ENCODE measurements around the gene DMD.

GRCh38 chrX:31547816-31548215 lies 1663.5 kb downstream of the DMD start:
- TF ChIP-seq REST (IDR thresholded peaks at IDR 0.05; ENCODE audit: insufficient read depth in 1 of 2, low read depth in 2 of 2, low read length in 2 of 2) (no peak), TAF1 (IDR thresholded peaks at IDR 0.05; ENCODE audit: borderline replicate concordance, insufficient read depth, low read length) (no peak), POLR2AphosphoS5 (IDR thresholded peaks at IDR 0.05; ENCODE audit: low read depth, low read length) (no peak), FOXP2 (optimal IDR thresholded peaks at IDR 0.05; ENCODE audit: borderline replicate concordance, extremely low read depth, extremely low read length, insufficient read depth) (no peak)
